HEK293 (cell line): ENCODE data around the gene C6orf141.

Source experiments
- CTCF ChIA-PET: fragments of 350-600 bp; formaldehyde crosslinking; extraction: SDS; loops from one replicate; lab custom pipeline; 2021; ENCODE audit warnings: antibody characterized with exemption; lab: Yijun Ruan, JAX
- POLR2A ChIA-PET: fragments of 300-600 bp; formaldehyde crosslinking; extraction: SDS; loops from one replicate; lab custom pipeline; 2020; ENCODE audit warnings: antibody characterized with exemption, inconsistent platforms; lab: Yijun Ruan, JAX
- H3K27ac ChIP-seq: fragments of 200-500 bp; sonication (Bioruptor generic); 2 replicates; pipeline ENCODE4 v1.5.1; 2014; ENCODE audit warnings: low read depth, low read length, control low read depth, inconsistent platforms; ENCODE audit errors: extremely low read depth
- H3K36me3 ChIP-seq, 2 experiments: fragments of 200-500 bp in 1 of 2; sonication (Bioruptor generic) in 1 of 2; 1 replicate in 1 of 2; 2 replicates in 1 of 2; pipeline ENCODE4 v1.5.1; 2014 to 2017; ENCODE audit warnings: inconsistent platforms in 2 of 2, low read length in 2 of 2; ENCODE audit not compliant: control insufficient read depth in 2 of 2, insufficient read depth in 1 of 2
- H3K4me1 ChIP-seq: fragments of 200-500 bp; sonication (Bioruptor generic); 2 replicates; pipeline ENCODE4 v1.5.1; 2014; ENCODE audit warnings: mild to moderate bottlenecking, low read length, inconsistent platforms; ENCODE audit not compliant: control insufficient read depth, insufficient read depth
- H3K4me3 ChIP-seq: 2 replicates; pipeline ENCODE4 v1.5.1; 2011; ENCODE audit warnings: low read depth, mild to moderate bottlenecking, control low read depth, low read length, moderate library complexity
- H3K9me3 ChIP-seq: fragments of 200-500 bp; sonication (Bioruptor generic); 2 replicates; pipeline ENCODE4 v1.5.1; 2014; ENCODE audit warnings: low read depth, low read length, inconsistent platforms; ENCODE audit not compliant: control insufficient read depth, insufficient read depth
- TSHZ1 ChIP-seq: fragments of 450-650 bp; formaldehyde crosslinking; IDR thresholded peaks from 2 replicates; pipeline ENCODE4 v1.5.1; 2016; ENCODE audit warnings: missing biosample characterization, missing genetic modification characterization, borderline replicate concordance
- ZNF140 ChIP-seq: fragments of 450-650 bp; formaldehyde crosslinking; IDR thresholded peaks from 2 replicates; pipeline ENCODE4 v1.5.1; 2016; ENCODE audit warnings: missing biosample characterization, missing genetic modification characterization
- ZNF148 ChIP-seq: fragments of 450-650 bp; formaldehyde crosslinking; IDR thresholded peaks from 2 replicates; pipeline ENCODE4 v1.5.0; 2017; ENCODE audit warnings: missing biosample characterization, missing genetic modification characterization, borderline replicate concordance
- ZNF292 ChIP-seq: fragments of 450-650 bp; formaldehyde crosslinking; IDR thresholded peaks from 2 replicates; pipeline ENCODE4 v1.5.1; 2016; ENCODE audit warnings: low read depth, missing biosample characterization, missing genetic modification characterization, borderline replicate concordance
- ZNF335 ChIP-seq: fragments of 450-650 bp; formaldehyde crosslinking; conservative IDR thresholded peaks from 2 replicates; pipeline ENCODE4 v1.5.1; 2016; ENCODE audit warnings: missing biosample characterization, missing genetic modification characterization
- ZNF37A ChIP-seq: fragments of 450-650 bp; IDR thresholded peaks from 2 replicates; pipeline ENCODE4 v1.5.1; 2018; ENCODE audit warnings: missing biosample characterization, missing genetic modification characterization
- ZNF585B ChIP-seq: fragments of 450-650 bp; formaldehyde crosslinking; IDR thresholded peaks from 2 replicates; pipeline ENCODE4 v1.5.1; 2016; ENCODE audit warnings: missing biosample characterization, missing genetic modification characterization
- ZNF610 ChIP-seq: fragments of 450-650 bp; formaldehyde crosslinking; IDR thresholded peaks from 2 replicates; pipeline ENCODE4 v1.5.1; 2016; ENCODE audit warnings: missing biosample characterization, missing genetic modification characterization, borderline replicate concordance
- ZNF677 ChIP-seq: fragments of 450-650 bp; IDR thresholded peaks from 2 replicates; pipeline ENCODE4 v1.5.0; 2018; ENCODE audit warnings: missing biosample characterization, mild to moderate bottlenecking, missing genetic modification characterization, moderate library complexity
- ZNF791 ChIP-seq: fragments of 450-650 bp; formaldehyde crosslinking; IDR thresholded peaks from 2 replicates; pipeline ENCODE4 v1.5.1; 2016; ENCODE audit warnings: missing biosample characterization, missing genetic modification characterization
- ZNF830 ChIP-seq: fragments of 450-650 bp; IDR thresholded peaks from 2 replicates; pipeline ENCODE4 v1.5.0; 2018; ENCODE audit warnings: missing biosample characterization, missing genetic modification characterization, low read depth, mild to moderate bottlenecking, moderate library complexity

Gene C6orf141

GRCh38 chr6:49514571-49515484 lies 35.6 kb upstream of the C6orf141 start (continued):
- TF ChIP-seq TSHZ1 (tag by site-specific recombination), result no peak

- Histone ChIP-seq H3K27ac (no peak overlapping the region), H3K4me1 (no peaks in the 10 kb centered on the region), H3K9me3 (no peaks in the 10 kb centered on the region), H3K36me3 (no peaks in the 10 kb centered on the region), H3K4me3 (no peak overlapping the region)
- ChIA-PET POLR2A (interaction anchor here (0.6 kb wide), 1 partner anchor 18 kb away, joined by 3 read pairs; no protein-coding TSS in a partner anchor), CTCF (interaction anchor here (0.8 to 4.9 kb wide), 3 partner anchors 16 to 123 kb away, joined by 3 to 31 read pairs (median 3); no protein-coding TSS in a partner anchor)
- TF ChIP-seq ZNF37A (tag by site-specific recombination), result no peak
- no peak for TF ChIP-seq ZNF830 (tag by site-specific recombination)
- no peak for TF ChIP-seq ZNF791 (tag by site-specific recombination)
- TF ChIP-seq ZNF677 (tag by site-specific recombination), result no peak
- TF ChIP-seq ZNF335, result 0 out of 2 replicates have a peak, but pooled peaks have one; percentile 31
- TF ChIP-seq ZNF610 (tag by site-specific recombination), result no peak
- TF ChIP-seq ZNF148 (tag by site-specific recombination), result no peak
- TF ChIP-seq ZNF585B (tag by site-specific recombination), result no peak
These were observed 34.9 kb upstream of the C6orf141 start for GRCh38 chr6:49515485-49516146.

- POLR2A ChIA-PET, result interaction anchor here (0.6 to 0.7 kb wide), 2 partner anchors 19 to 34 kb away, joined by 3 read pairs; partner anchors contain the start of gene C6orf141
- H3K4me1 ChIP-seq, result no peaks in the 10 kb centered on the region
- H3K9me3 ChIP-seq, result no peaks in the 10 kb centered on the region
- CTCF ChIA-PET, result interaction anchor here (0.6 to 4.9 kb wide), 4 partner anchors 15 to 122 kb away, joined by 3 to 31 read pairs (median 4); no protein-coding TSS in a partner anchor
- H3K27ac ChIP-seq, result no peak overlapping the region
- H3K36me3 ChIP-seq, result no peaks in the 10 kb centered on the region
- H3K4me3 ChIP-seq, result no peak overlapping the region
- TF ChIP-seq ZNF335, result peak; percentile 4; the same call in 1 of the 2 replicates
- TF ChIP-seq ZNF140 (tag by site-specific recombination), result no peak
- TF ChIP-seq, all 188 proteins: peak for 1
These were observed 34.3 kb upstream of the C6orf141 start for GRCh38 chr6:49516147-49516505.

GRCh38 chr6:49517919-49518318 lies 32.5 kb upstream of the C6orf141 start:
- Histone ChIP-seq H3K36me3 (no peaks in the 10 kb centered on the region), H3K4me3 (no peak overlapping the region), H3K27ac (no peak overlapping the region), H3K9me3 (no peaks in the 10 kb centered on the region), H3K4me1 (no peaks in the 10 kb centered on the region)
- no peak for TF ChIP-seq ZNF292 (tag by site-specific recombination)
- ChIA-PET POLR2A (no interaction called here), CTCF (interaction anchor here (1.5 to 4.9 kb wide), 2 partner anchors 13 to 89 kb away, joined by 8 to 31 read pairs; no protein-coding TSS in a partner anchor)
